Fibroblast of lung (primary cell): Measurements from ENCODE around the gene TBX19. TPM values are rescaled to one million over a fixed set of nuclear protein-coding genes. Genes with fewer than 3 reads are reported as not detected.
A peak's percentile ranks its signal among the peaks of the same experiment; 100 is the strongest.
"Not testable (repeated sequence)": the region's sequence is repeated elsewhere in the genome, so short reads cannot be mapped to it uniquely, and the experiment has no call there.

ENCODE experiments used
- DNase-seq, 2 donors: peaks; one replicate each; pipeline versions ENCODE4 v3.0.0 to v3.0.0-alpha.2; 2010; ENCODE audit warnings: low read depth in 2 of 2
- H2AFZ ChIP-seq: 2 replicates; pipeline ENCODE4 v1.5.1; 2012; ENCODE audit warnings: low read length, control low read depth, inconsistent platforms
- H3K27ac ChIP-seq: 2 replicates; pipeline ENCODE4 v1.5.1; 2011; ENCODE audit warnings: low read length, control low read depth; ENCODE audit not compliant: insufficient read depth
- H3K27me3 ChIP-seq: 2 replicates; pipeline ENCODE4 v1.5.1; 2011; ENCODE audit warnings: mild to moderate bottlenecking, low read length; ENCODE audit not compliant: control insufficient read depth, insufficient read depth
- H3K36me3 ChIP-seq: 2 replicates; pipeline ENCODE4 v1.5.1; 2011; ENCODE audit warnings: low read length; ENCODE audit not compliant: control insufficient read depth, insufficient read depth
- H3K4me1 ChIP-seq: 2 replicates; pipeline ENCODE4 v1.5.1; 2011; ENCODE audit warnings: low read length; ENCODE audit not compliant: control insufficient read depth, insufficient read depth; ENCODE audit errors: extremely low read depth
- H3K4me2 ChIP-seq: 2 replicates; pipeline ENCODE4 v1.5.1; 2011; ENCODE audit warnings: low read length, control low read depth; ENCODE audit not compliant: insufficient read depth; ENCODE audit errors: extremely low read depth
- H3K4me3 ChIP-seq, 4 experiments: fragments of 200-600 bp in 1 of 4; sonication (generic) in 1 of 4; replicated peaks in 1 of 4; 2 replicates each; pipeline ENCODE4 v1.5.1; 2011 to 2016; ENCODE audit warnings: low read length in 4 of 4, low read depth in 3 of 4, mild to moderate bottlenecking in 3 of 4, control low read depth in 2 of 4, inconsistent platforms in 1 of 4, mixed read lengths in 1 of 4; ENCODE audit not compliant: insufficient read depth in 1 of 4; ENCODE audit errors: control extremely low read depth in 1 of 4
- H3K79me2 ChIP-seq: 2 replicates; pipeline ENCODE4 v1.5.1; 2012; ENCODE audit warnings: mild to moderate bottlenecking, low read length, inconsistent platforms; ENCODE audit not compliant: control insufficient read depth, insufficient read depth
- H3K9ac ChIP-seq: 2 replicates; pipeline ENCODE4 v1.5.1; 2011; ENCODE audit warnings: mild to moderate bottlenecking, low read length, control low read depth; ENCODE audit not compliant: insufficient read depth
- H3K9me3 ChIP-seq: 2 replicates; pipeline ENCODE4 v1.5.1; 2012; ENCODE audit warnings: low read depth, low read length; ENCODE audit not compliant: control insufficient read depth, insufficient read depth
- H4K20me1 ChIP-seq: 2 replicates; pipeline ENCODE4 v1.5.1; 2011; ENCODE audit warnings: low read length; ENCODE audit not compliant: control insufficient read depth, insufficient read depth; ENCODE audit errors: extremely low read depth
- CTCF ChIP-seq, 2 donors: IDR thresholded peaks in 1 of 2; conservative IDR thresholded peaks in 1 of 2; 1 replicate in 1 of 2; 2 replicates in 1 of 2; pipeline ENCODE4 v1.5.1; 2011 to 2012; ENCODE audit warnings: low read length in 2 of 2, control low read depth in 1 of 2, inconsistent platforms in 1 of 2, low read depth in 1 of 2, mild to moderate bottlenecking in 1 of 2
- EZH2 ChIP-seq: IDR thresholded peaks from 2 replicates; pipeline ENCODE4 v1.5.1; 2012; ENCODE audit warnings: low read length, control low read depth, mild to moderate bottlenecking; ENCODE audit errors: missing control alignments
- polyA plus RNA-seq, 2 donors: library from polyadenylated mRNA; depleted of rRNA in 1 of 2; stranded (reverse) in 1 of 2; unstranded in 1 of 2; fragments of >200 nt; gene quantifications; 2 replicates each; pipeline ENCODE4 v1.2.1, GENCODE V29; 2011 to 2012; ENCODE audit warnings: missing spikeins in 1 of 2
- total RNA-seq: library from RNA; depleted of rRNA; stranded (reverse); fragments of >200 nt; gene quantifications from 2 replicates; pipeline ENCODE4 v1.2.1, GENCODE V29; 2014

TBX19 gene
- total and polyA plus RNA-seq, 2 donors (not counting 1 experiment from before 2014, with no cell fraction given) = 0.94 to 1.2 TPM

GRCh38 chr1:168348146-168348709 is 67.6 kb downstream of the TBX19 start:
- Histone ChIP-seq H3K4me3 (peak overlapping the region in 3 of 4 experiments; percentile 18 to 40 (median 32)), H3K27ac (no peak overlapping the region), H3K79me2 (no peaks in the 10 kb centered on the region), H2AFZ (peak overlapping the region; percentile 74), H3K9ac (no peak overlapping the region), H4K20me1 (no peaks in the 10 kb centered on the region), H3K9me3 (no peaks in the 10 kb centered on the region), H3K27me3 (no peaks in the 10 kb centered on the region), H3K4me2 (peak overlapping the region; percentile 15), H3K36me3 (no peaks in the 10 kb centered on the region), H3K4me1 (no peaks in the 10 kb centered on the region)
- peak in 1 of 2 donors; percentile 30 for DNase-seq
- TF ChIP-seq EZH2 (no peak), CTCF (conservative IDR thresholded peaks at IDR 0.05 in 1 of 2, IDR thresholded peaks at IDR 0.05 in 1 of 2; ENCODE audit: low read depth in 1 of 2, low read length in 2 of 2) (no peak)

- H3K27me3 ChIP-seq, H3K36me3 ChIP-seq, H3K27ac ChIP-seq, H3K9me3 ChIP-seq, DNase-seq, H4K20me1 ChIP-seq, H3K79me2 ChIP-seq, H2AFZ ChIP-seq, H3K4me3 ChIP-seq, H3K9ac ChIP-seq, H3K4me1 ChIP-seq, H3K4me2 ChIP-seq: not testable (repeated sequence)
These were observed 73.9 kb downstream of the TBX19 start for GRCh38 chr1:168354335-168355269.

GRCh38 chr1:168360151-168361021 is 79.7 kb downstream of the TBX19 start:
- no peak for TF ChIP-seq EZH2
- no peak for TF ChIP-seq CTCF (conservative IDR thresholded peaks at IDR 0.05 in 1 of 2, IDR thresholded peaks at IDR 0.05 in 1 of 2; ENCODE audit: low read depth in 1 of 2, low read length in 2 of 2)
- Histone ChIP-seq H4K20me1 (no peaks in the 10 kb centered on the region), H3K9ac (no peak overlapping the region), H3K27me3 (no peaks in the 10 kb centered on the region), H3K36me3 (no peaks in the 10 kb centered on the region), H3K9me3 (no peaks in the 10 kb centered on the region), H3K4me3 (no peak overlapping the region), H2AFZ (no peak overlapping the region), H3K79me2 (no peaks in the 10 kb centered on the region), H3K4me1 (no peaks in the 10 kb centered on the region), H3K4me2 (no peak overlapping the region), H3K27ac (no peak overlapping the region)
- DNase-seq = peak in 1 of 2 donors; percentile 47
